Activated naive CD8-positive, alpha-beta T cell (primary cell): ENCODE results near the gene MYBPC2.

Experiments used
- H3K27ac Mint-ChIP-seq: one replicate; pipeline ENCODE4 v1.8.0; 2021; ENCODE audit warnings: mixed read lengths
- H3K27me3 Mint-ChIP-seq: one replicate; pipeline ENCODE4 v1.8.0; 2021; ENCODE audit warnings: mixed read lengths
- H3K36me3 Mint-ChIP-seq: one replicate; pipeline ENCODE4 v1.8.0; 2021; ENCODE audit warnings: mixed read lengths
- H3K4me1 Mint-ChIP-seq: one replicate; pipeline ENCODE4 v1.8.0; 2021; ENCODE audit warnings: low read depth, mixed read lengths
- H3K4me3 Mint-ChIP-seq: one replicate; pipeline ENCODE4 v1.8.0; 2021; ENCODE audit warnings: mild to moderate bottlenecking, mixed read lengths
- H3K9me3 Mint-ChIP-seq: one replicate; pipeline ENCODE4 v1.8.0; 2021; ENCODE audit warnings: low read depth, mixed read lengths

MYBPC2 gene

GRCh38 chr19:50500060-50500752 lies 67.5 kb downstream of the MYBPC2 start:
- Mint-ChIP-seq H3K9me3 (no peaks in the 10 kb centered on the region), H3K36me3 (no peaks in the 10 kb centered on the region), H3K4me1 (no peaks in the 10 kb centered on the region), H3K4me3 (no peak overlapping the region), H3K27ac (no peak overlapping the region), H3K27me3 (no peaks in the 10 kb centered on the region)

- Mint-ChIP-seq H3K9me3 (no peaks in the 10 kb centered on the region), H3K27ac (no peak overlapping the region), H3K27me3 (no peaks in the 10 kb centered on the region)
Measured at GRCh38 chr19:50500753-50501151, 68.1 kb downstream of the MYBPC2 start.

DNA sequence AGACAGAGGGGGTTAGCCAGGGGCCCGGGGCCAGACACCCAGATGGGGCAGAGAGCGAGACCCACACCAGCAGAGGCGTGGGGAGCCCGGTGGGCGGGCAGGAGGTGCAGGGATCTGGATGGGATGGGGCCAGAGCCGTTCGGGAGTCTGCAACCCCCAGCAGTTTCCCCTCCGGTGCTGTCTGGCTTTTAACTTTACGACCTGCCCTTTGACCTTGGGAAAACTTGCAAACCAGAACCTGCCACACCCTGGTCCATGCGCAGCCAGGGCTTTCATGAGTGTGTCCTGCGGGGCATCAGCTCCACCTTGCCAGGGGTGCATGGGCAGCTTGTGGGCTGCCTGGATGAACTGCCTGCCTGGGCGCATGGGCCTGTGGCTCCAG lies 68.5 kb downstream of the MYBPC2 start:
- H3K4me1 Mint-ChIP-seq, result no peaks in the 10 kb centered on the region

More at GRCh38 chr19:50500753-50501151, 68.1 kb downstream of the MYBPC2 start:
- Mint-ChIP-seq H3K36me3 (no peaks in the 10 kb centered on the region), H3K4me3 (no peak overlapping the region), H3K4me1 (no peaks in the 10 kb centered on the region)

DNA sequence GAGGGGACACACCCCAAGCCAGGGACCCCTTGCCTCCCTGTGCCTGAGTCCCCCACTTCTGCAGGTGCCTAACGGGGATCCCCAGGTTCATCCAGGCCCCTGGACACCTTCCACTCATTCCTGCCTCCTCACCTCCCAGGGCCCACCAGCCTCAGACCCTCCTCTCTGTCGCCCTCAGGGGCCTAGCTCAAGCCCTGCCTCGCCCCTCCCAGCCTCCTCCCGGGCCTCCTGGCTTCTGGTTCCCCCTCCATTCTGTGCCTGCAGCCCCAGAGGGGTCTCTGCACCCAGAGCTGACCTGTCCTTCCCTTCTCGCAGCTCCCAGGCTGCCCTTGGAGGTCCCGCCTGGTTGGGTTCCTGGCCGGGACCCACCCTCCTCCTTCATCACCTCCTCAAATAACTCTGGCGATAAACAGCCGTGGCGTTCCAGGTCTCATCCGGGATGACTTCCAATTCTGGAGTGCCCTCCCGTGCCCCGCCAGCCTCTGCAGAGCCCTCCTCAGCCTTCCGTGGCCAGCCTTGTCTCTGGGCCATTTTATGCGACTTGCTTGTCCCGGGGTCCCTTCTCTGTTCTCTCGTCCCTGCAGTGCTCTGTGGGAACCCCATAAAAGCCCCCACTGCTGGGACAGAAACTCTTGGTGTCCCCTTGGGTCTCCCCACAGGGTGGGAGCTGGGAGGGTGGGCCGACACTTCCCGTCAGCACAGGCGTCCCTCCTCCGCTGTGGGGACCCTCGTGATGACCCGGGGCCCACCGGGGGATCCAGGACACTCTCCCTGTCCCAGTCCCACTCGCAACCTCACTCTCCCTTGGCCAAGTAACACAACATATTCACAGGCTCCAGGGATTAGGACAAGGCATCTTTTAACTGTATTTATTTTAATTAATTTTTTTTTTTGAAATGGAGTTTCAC lies 69.1 kb downstream of the MYBPC2 start:
- no peaks in the 10 kb centered on the region for H3K4me1 Mint-ChIP-seq
- no peak overlapping the region for H3K4me3 Mint-ChIP-seq
- H3K27ac Mint-ChIP-seq, result no peak overlapping the region
- no peaks in the 10 kb centered on the region for H3K36me3 Mint-ChIP-seq
- no peaks in the 10 kb centered on the region for H3K27me3 Mint-ChIP-seq
- no peaks in the 10 kb centered on the region for H3K9me3 Mint-ChIP-seq

More for the DNA sequence above, 68.5 kb downstream of the MYBPC2 start:
- H3K9me3 Mint-ChIP-seq, result no peaks in the 10 kb centered on the region
- H3K27ac Mint-ChIP-seq, result no peak overlapping the region
- H3K27me3 Mint-ChIP-seq, result no peaks in the 10 kb centered on the region
- H3K4me3 Mint-ChIP-seq, result no peak overlapping the region
- H3K36me3 Mint-ChIP-seq, result no peaks in the 10 kb centered on the region

GRCh38 chr19:50505856-50506611 lies 73.3 kb downstream of the MYBPC2 start:
- H3K4me1 Mint-ChIP-seq, result peaks cover 8% of the 10 kb centered on the region
- H3K27me3 Mint-ChIP-seq, result no peaks in the 10 kb centered on the region
- no peak overlapping the region for H3K4me3 Mint-ChIP-seq
- no peaks in the 10 kb centered on the region for H3K36me3 Mint-ChIP-seq
- no peaks in the 10 kb centered on the region for H3K9me3 Mint-ChIP-seq
- no peak overlapping the region for H3K27ac Mint-ChIP-seq

GRCh38 chr19:50506700-50507099 lies 74.0 kb downstream of the MYBPC2 start:
- H3K4me1 Mint-ChIP-seq, result peaks cover 11% of the 10 kb centered on the region
- no peak overlapping the region for H3K27ac Mint-ChIP-seq
- H3K9me3 Mint-ChIP-seq, result no peaks in the 10 kb centered on the region
- no peaks in the 10 kb centered on the region for H3K36me3 Mint-ChIP-seq
- H3K4me3 Mint-ChIP-seq, result no peak overlapping the region
- no peaks in the 10 kb centered on the region for H3K27me3 Mint-ChIP-seq

DNA sequence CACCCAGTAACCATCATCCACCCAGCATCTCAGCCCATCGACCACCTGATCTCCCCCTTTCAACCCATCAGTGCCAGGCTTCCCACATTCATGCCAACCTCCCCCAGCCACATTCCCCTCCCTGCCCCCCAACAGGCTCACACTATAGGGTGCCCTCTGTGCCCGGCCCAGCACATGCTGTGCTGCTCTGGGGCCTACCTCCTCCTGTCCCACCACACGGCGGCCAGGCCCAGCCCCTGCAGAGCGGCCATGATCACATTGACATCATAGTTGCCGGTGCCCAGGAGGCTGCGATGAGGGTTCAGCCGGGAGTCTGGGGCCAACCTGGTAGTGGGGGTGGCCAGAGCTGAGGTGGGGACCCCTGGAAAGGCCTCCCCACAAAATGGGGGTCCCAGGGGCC lies 74.7 kb downstream of the MYBPC2 start:
- Mint-ChIP-seq H3K27ac (no peak overlapping the region), H3K4me3 (no peak overlapping the region), H3K27me3 (no peaks in the 10 kb centered on the region), H3K4me1 (peaks cover 13% of the 10 kb centered on the region), H3K9me3 (no peaks in the 10 kb centered on the region), H3K36me3 (no peaks in the 10 kb centered on the region)

DNA sequence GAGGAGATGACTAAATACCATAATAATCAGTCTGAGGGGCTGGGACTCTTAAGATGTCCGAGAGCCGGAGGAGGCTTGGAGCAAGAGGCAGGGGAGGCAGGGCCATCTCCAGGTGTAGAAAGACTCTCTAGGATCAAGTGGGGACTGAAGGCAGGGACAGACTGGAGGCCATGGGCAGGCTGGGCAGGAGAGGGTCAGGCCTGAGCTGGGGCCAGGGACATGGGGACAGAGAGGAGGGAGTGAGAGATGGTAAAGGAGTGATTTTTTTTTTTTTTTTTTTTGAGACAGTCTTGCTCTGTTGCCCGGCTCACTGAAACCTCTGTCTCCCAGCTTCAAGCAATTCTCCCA lies 76.1 kb downstream of the MYBPC2 start:
- H3K4me1 Mint-ChIP-seq, result peaks cover 13% of the 10 kb centered on the region
- H3K27ac Mint-ChIP-seq, result peak overlapping the region; percentile 58
- H3K9me3 Mint-ChIP-seq, result no peaks in the 10 kb centered on the region
- no peaks in the 10 kb centered on the region for H3K36me3 Mint-ChIP-seq
- peak overlapping the region; percentile 53 for H3K4me3 Mint-ChIP-seq
- H3K27me3 Mint-ChIP-seq, result no peaks in the 10 kb centered on the region

GRCh38 chr19:50509366-50509765 lies 76.7 kb downstream of the MYBPC2 start:
- Mint-ChIP-seq H3K27ac (peak overlapping the region; percentile 54), H3K4me1 (peaks cover 13% of the 10 kb centered on the region)

GRCh38 chr19:50510121-50510670 lies 77.5 kb downstream of the MYBPC2 start:
- H3K4me3 Mint-ChIP-seq, result peak overlapping the region; percentile 94
- H3K36me3 Mint-ChIP-seq, result no peaks in the 10 kb centered on the region
- H3K4me1 Mint-ChIP-seq, result peaks cover 13% of the 10 kb centered on the region
- peak overlapping the region; percentile 97 for H3K27ac Mint-ChIP-seq
- H3K27me3 Mint-ChIP-seq, result peaks cover 3% of the 10 kb centered on the region
- no peaks in the 10 kb centered on the region for H3K9me3 Mint-ChIP-seq

More at GRCh38 chr19:50509366-50509765, 76.7 kb downstream of the MYBPC2 start:
- Mint-ChIP-seq H3K9me3 (no peaks in the 10 kb centered on the region), H3K27me3 (peaks cover 2% of the 10 kb centered on the region), H3K4me3 (peak overlapping the region; percentile 60), H3K36me3 (no peaks in the 10 kb centered on the region)

- Mint-ChIP-seq H3K4me1 (peaks cover 13% of the 10 kb centered on the region), H3K27me3 (peaks cover 3% of the 10 kb centered on the region), H3K27ac (peak overlapping the region; percentile 97), H3K9me3 (no peaks in the 10 kb centered on the region), H3K4me3 (peak overlapping the region; percentile 94), H3K36me3 (no peaks in the 10 kb centered on the region)
Measured at GRCh38 chr19:50510700-50511068, 78.0 kb downstream of the MYBPC2 start.

DNA sequence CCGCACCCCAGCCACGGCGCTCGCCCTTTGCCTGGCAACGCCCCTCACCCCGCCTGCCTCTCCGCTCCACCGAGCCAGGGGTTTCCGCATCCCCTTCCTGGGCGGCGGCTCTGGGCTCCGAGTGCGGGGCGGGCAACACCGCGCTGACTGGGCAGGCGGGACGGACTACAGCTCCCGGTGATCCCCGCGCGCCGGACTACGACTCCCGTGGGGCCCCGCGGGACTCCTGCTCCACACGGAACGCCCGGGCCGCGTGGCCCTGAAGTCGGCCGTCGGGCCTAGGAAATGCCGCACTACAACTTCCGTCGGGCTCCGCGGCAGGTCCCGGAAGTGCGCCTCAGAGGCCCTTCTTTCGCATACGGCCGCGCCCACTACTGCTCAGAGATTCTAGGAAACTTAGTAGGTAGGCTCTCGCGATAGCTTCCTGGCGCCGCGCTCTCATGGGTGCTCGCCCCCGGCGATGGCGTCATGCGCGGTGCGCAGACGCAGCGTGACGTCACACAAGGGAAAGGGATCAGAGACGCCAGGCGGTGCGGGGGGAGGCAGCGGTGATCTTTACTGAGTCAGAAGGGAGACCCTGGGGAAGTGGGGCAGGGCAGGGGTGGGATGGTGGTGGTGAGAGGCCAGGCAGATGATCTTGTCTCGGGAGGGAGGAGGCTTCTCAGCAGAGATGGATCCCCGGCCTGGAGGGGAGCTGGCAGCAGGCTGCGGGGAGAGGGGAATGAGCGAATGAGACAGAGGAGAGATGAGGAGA lies 78.6 kb downstream of the MYBPC2 start, which contains the start of gene JOSD2:
Gene JOSD2 (minus strand): TSS at position 123 of the 754 bp plus-strand sequence. CDS start 760 bp downstream, outside the sequence.
- H3K27ac Mint-ChIP-seq, result peak within 1 kb of the TSS; percentile 97
- H3K27me3 Mint-ChIP-seq, result peaks cover 3% of the 10 kb centered on the region
- H3K4me3 Mint-ChIP-seq, result peak within 1 kb of the TSS; percentile 94
- peaks cover 13% of the 10 kb centered on the region for H3K4me1 Mint-ChIP-seq
- H3K9me3 Mint-ChIP-seq, result no peaks in the 10 kb centered on the region
- H3K36me3 Mint-ChIP-seq, result no peaks in the 10 kb centered on the region

DNA sequence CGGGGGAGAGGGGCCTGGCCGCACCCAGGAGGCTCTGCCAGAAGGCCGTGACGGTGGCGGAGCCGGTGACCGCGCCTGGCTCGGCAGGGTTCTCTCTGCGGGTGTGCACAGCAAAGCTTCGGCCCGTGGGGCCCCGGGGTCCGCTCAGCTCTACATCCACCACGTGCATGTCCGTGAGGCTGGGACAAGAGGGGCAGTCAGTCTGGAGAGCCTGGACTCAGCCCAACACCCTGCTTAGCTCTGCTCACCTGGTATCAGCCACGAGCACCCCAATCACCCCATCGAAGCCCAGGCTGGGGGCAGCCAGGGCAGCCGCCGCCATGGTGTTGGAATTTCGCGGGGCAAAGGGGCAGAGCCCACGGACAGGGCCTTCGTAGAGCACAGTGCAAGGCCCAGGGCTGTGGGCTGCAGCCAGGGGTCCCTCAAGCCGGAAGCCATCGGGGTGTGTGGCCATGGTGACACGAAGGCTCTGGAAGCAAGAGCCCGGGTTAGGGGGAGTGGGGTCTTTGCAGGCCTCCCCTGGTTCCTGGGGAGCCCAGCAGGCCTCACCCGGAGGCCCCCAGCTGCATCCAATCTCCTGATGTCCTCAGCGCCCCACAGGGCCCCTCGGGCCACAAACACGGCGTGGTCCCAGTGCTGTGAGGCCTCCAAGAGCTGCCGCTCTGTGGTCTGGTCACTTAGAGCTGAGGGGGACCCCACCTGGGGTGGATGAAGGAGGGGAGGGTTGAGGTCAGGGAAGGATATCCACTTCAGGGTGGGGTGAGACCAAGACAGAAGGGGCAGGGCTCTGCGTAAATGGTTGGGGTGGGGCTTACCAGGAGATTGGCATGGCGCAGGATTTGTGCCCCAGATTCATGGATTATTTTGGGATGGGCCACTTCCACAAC lies 79.7 kb downstream of the MYBPC2 start:
- Mint-ChIP-seq H3K9me3 (no peaks in the 10 kb centered on the region), H3K4me1 (peaks cover 13% of the 10 kb centered on the region), H3K4me3 (no peak overlapping the region), H3K27me3 (peaks cover 3% of the 10 kb centered on the region), H3K36me3 (no peaks in the 10 kb centered on the region), H3K27ac (no peak overlapping the region)
